Mesothelial cell of epicardium (in vitro differentiated cells): ENCODE results near the gene C10orf62. TPM values are rescaled to one million over a fixed set of nuclear protein-coding genes. Genes with fewer than 3 reads are reported as not detected.
A peak's percentile ranks its signal among the peaks of the same experiment; 100 is the strongest.
"Not testable (repeated sequence)": the region's sequence is repeated elsewhere in the genome, so short reads cannot be mapped to it uniquely, and the experiment has no call there.

Experiments used
- DNase-seq, 2 experiments: peaks; one replicate each; pipeline ENCODE4 v3.0.0; 2021; ENCODE audit warnings: low spot score in 2 of 2; ENCODE audit not compliant: unreplicated experiment in 2 of 2
- H3K27ac Mint-ChIP-seq: 2 replicates; pipeline ENCODE4 v1.8.0; 2021; ENCODE audit warnings: mixed read lengths
- H3K27me3 Mint-ChIP-seq: 2 replicates; pipeline ENCODE4 v1.8.0; 2021; ENCODE audit warnings: low read depth, mixed read lengths
- H3K36me3 Mint-ChIP-seq: 2 replicates; pipeline ENCODE4 v1.8.0; 2021; ENCODE audit warnings: mixed read lengths
- H3K4me1 Mint-ChIP-seq: 2 replicates; pipeline ENCODE4 v1.8.0; 2021; ENCODE audit warnings: mixed read lengths
- H3K4me3 Mint-ChIP-seq: 2 replicates; pipeline ENCODE4 v1.8.0; 2021; ENCODE audit warnings: mild to moderate bottlenecking, moderate library complexity, mixed read lengths
- H3K9me3 Mint-ChIP-seq: 2 replicates; pipeline ENCODE4 v1.8.0; 2021; ENCODE audit warnings: mixed read lengths
- total RNA-seq: library from RNA; stranded (reverse); gene quantifications from 3 replicates; pipeline ENCODE4 v1.2.1, GENCODE V29; 2021
- TF ChIP-seq, protein P1 (sequence below): fragments of 200-600 bp; sonication (generic); IDR thresholded peaks from one replicate; pipeline ENCODE4 v1.5.0; 2021; ENCODE audit warnings: antibody characterized with exemption; ENCODE audit not compliant: unreplicated experiment

C10orf62 gene
- total RNA-seq, 1 donor from 2014 or later: not detected

DNA sequence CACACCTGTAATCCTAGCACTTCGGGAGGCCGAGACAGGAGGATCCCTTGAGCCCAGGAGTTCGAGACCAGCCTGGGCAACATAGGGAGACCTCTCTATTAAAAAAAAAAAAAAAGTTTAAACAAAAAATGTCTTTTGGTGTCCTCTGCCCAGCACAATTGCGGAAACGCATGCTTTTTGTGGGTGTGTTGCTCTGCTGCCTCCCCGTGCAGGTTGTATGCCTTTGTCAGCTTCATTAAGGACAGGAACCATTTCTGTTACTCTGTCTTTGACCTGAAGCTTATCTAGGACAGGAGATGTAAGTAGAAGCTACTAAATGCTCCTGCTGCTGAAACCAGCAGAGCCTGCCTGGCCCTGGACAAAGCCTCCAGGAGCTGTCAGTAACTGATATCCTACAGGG lies 38.2 kb upstream of the C10orf62 start:
- DNase-seq: no peak
- peaks cover 8% of the 10 kb centered on the region for H3K9me3 Mint-ChIP-seq
- H3K36me3 Mint-ChIP-seq: peaks cover 3% of the 10 kb centered on the region
- H3K4me3 Mint-ChIP-seq: no peak overlapping the region
- peaks cover 36% of the 10 kb centered on the region for H3K4me1 Mint-ChIP-seq
- TF ChIP-seq, protein P1, sequence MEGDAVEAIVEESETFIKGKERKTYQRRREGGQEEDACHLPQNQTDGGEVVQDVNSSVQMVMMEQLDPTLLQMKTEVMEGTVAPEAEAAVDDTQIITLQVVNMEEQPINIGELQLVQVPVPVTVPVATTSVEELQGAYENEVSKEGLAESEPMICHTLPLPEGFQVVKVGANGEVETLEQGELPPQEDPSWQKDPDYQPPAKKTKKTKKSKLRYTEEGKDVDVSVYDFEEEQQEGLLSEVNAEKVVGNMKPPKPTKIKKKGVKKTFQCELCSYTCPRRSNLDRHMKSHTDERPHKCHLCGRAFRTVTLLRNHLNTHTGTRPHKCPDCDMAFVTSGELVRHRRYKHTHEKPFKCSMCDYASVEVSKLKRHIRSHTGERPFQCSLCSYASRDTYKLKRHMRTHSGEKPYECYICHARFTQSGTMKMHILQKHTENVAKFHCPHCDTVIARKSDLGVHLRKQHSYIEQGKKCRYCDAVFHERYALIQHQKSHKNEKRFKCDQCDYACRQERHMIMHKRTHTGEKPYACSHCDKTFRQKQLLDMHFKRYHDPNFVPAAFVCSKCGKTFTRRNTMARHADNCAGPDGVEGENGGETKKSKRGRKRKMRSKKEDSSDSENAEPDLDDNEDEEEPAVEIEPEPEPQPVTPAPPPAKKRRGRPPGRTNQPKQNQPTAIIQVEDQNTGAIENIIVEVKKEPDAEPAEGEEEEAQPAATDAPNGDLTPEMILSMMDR: no peak
- H3K27ac Mint-ChIP-seq: peak overlapping the region; percentile 94
- no peaks in the 10 kb centered on the region for H3K27me3 Mint-ChIP-seq

GRCh38 chr10:97553575-97554031 lies 35.9 kb upstream of the C10orf62 start:
- H3K4me1 Mint-ChIP-seq: peaks cover 27% of the 10 kb centered on the region
- peaks cover 8% of the 10 kb centered on the region for H3K9me3 Mint-ChIP-seq
- no peak overlapping the region for H3K27ac Mint-ChIP-seq
- H3K27me3 Mint-ChIP-seq: no peaks in the 10 kb centered on the region
- DNase-seq: peak in 1 of 2 experiments; percentile 56
- TF ChIP-seq, protein P1: peak; percentile 38
- no peak overlapping the region for H3K4me3 Mint-ChIP-seq
- H3K36me3 Mint-ChIP-seq: peaks cover 3% of the 10 kb centered on the region

GRCh38 chr10:97554336-97554735 lies 35.2 kb upstream of the C10orf62 start:
- H3K27me3 Mint-ChIP-seq, H3K27ac Mint-ChIP-seq: not testable (repeated sequence)
- H3K4me1 Mint-ChIP-seq: peaks cover 23% of the 10 kb centered on the region

DNA sequence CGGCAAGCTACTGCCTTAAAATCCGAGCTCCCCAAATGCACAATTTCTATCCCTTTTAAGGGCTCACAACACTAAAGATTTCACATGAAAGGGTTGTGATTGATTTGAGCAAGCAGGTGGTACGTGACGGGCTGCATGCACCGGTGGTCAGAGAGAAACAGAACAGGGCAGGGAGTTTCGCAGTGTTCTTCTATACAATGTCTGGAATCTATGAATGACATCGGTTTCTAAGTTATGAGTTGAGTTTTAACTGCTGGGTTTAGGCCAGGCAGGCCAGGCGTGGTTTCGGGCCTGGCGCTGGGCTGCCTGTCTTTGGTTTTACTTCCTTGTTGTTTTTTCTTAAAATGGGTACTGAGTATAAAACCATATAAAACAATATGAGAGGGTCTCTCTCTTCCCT lies 34.0 kb upstream of the C10orf62 start:
- H3K9me3 Mint-ChIP-seq, H3K27me3 Mint-ChIP-seq, H3K36me3 Mint-ChIP-seq, DNase-seq, H3K4me3 Mint-ChIP-seq, H3K27ac Mint-ChIP-seq: not testable (repeated sequence)
- H3K4me1 Mint-ChIP-seq: peaks cover 11% of the 10 kb centered on the region

More at GRCh38 chr10:97554336-97554735, 35.2 kb upstream of the C10orf62 start:
- DNase-seq, H3K4me3 Mint-ChIP-seq, H3K9me3 Mint-ChIP-seq, H3K36me3 Mint-ChIP-seq: not testable (repeated sequence)

DNA sequence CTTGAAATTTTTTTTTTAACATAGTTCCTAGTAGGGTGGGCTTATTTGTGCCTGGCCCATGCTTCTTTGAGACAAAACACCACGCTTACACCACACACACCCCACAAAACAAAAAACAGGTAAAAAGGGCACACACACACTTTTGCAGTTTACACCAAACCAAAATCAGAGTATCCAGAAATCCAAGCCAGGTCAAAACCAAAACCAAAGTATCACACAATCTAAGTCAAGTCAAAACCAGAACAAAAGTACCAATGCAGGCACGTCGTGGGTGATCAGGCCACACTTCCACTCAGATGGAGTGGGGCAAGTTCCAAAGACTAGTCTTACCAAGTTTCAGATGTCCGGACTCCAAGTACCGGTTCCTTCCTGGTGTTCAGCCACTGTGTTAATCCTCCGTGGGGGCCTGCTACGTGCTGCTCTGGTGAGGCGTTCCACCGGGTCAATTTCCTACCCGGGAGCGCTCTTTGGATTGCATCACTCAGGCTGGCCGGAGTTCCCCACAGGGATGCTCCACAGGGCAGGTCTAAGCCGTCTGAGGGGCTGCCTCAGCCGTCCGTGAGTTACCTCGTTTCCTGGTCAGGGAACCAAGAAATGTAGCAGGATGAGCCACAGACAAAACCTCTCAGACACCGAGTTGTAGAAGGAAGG lies 28.7 kb upstream of the C10orf62 start:
- H3K36me3 Mint-ChIP-seq, H3K4me1 Mint-ChIP-seq, H3K27ac Mint-ChIP-seq, H3K27me3 Mint-ChIP-seq, DNase-seq, H3K9me3 Mint-ChIP-seq, H3K4me3 Mint-ChIP-seq: not testable (repeated sequence)

DNA sequence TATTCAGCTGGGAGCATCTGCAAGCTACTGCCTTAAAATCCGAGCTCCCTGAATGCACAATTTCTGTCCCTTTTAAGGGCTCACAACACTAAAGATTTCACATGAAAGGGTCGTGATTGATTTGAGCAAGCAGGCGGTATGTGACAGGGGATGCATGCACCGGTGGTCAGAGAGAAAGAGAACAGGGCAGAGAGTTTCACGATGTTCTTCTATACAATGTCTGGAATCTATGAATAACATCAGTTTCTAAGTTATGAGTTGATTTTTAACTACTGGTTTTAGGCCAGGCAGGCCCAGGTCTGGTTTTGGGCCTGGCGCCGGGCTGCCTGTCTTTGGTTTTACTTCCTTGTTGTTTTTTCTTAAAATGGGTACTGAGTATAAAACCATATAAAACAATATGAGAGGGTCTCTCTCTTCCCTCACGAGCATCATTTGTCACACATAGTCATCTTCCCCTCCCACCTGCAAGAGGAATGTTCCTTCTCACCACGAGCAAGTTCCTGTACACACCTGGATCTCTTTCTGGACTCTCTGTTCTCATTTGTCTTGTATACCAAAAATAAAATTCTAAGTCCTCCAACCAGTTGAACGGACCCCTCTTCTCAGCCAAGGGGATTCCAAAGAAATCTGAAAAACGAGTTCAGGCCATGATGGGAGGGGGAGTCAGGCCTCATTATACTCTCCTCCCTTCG lies 28.0 kb upstream of the C10orf62 start:
- H3K36me3 Mint-ChIP-seq, H3K9me3 Mint-ChIP-seq, H3K4me3 Mint-ChIP-seq, H3K27ac Mint-ChIP-seq, DNase-seq, H3K27me3 Mint-ChIP-seq, H3K4me1 Mint-ChIP-seq: not testable (repeated sequence)

GRCh38 chr10:97562329-97562728 lies 27.2 kb upstream of the C10orf62 start:
- not testable (repeated sequence) for H3K4me1 Mint-ChIP-seq, H3K9me3 Mint-ChIP-seq, H3K36me3 Mint-ChIP-seq, H3K27ac Mint-ChIP-seq, H3K27me3 Mint-ChIP-seq, DNase-seq, H3K4me3 Mint-ChIP-seq

DNA sequence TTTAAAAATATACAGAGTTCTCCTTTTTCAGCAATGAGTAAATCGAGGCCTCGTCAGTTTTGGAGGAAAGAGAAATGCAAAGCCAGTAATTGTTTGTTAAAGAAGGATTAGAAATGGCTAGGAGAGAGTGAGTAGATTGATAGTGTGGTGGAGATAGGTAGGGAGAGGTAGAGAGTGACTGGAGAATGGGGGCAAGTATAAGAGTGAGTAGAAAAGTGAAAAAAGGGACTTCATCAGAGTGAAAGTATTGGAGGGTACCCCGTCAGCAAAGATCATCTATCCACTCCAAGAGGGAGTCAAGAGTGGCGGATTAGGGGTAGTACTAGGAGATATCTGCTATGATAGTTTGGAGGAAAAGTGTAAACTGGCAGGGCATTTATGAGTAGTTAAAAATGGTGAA lies 26.2 kb upstream of the C10orf62 start:
- peaks cover 9% of the 10 kb centered on the region for H3K9me3 Mint-ChIP-seq
- TF ChIP-seq, protein P1: no peak
- peaks cover 6% of the 10 kb centered on the region for H3K4me1 Mint-ChIP-seq
- no peaks in the 10 kb centered on the region for H3K36me3 Mint-ChIP-seq
- DNase-seq: no peak
- H3K27ac Mint-ChIP-seq: no peak overlapping the region
- no peak overlapping the region for H3K4me3 Mint-ChIP-seq
- H3K27me3 Mint-ChIP-seq: no peaks in the 10 kb centered on the region
